HepG2 (cell line): ENCODE data around the gene GPR6. TPM values are rescaled to one million over a fixed set of nuclear protein-coding genes. Genes with fewer than 3 reads are reported as not detected.

Source experiments
- ATAC-seq: fragments of 200-7000 bp; cut with Tn5 transposase; 3 replicates; pipeline ENCODE4 v1.9.1; 2020; ENCODE audit warnings: mild to moderate bottlenecking, moderate library complexity
- BruUV-seq: library from RNA; stranded (reverse); fragments of 400-500 nt; replicated peaks from 2 replicates; lab custom pipeline; 2021; lab: Mats Ljungman, UMichigan
- CTCF ChIA-PET: fragments of 300-600 bp; formaldehyde crosslinking; extraction: SDS; loops from one replicate; lab custom pipeline; 2021; ENCODE audit warnings: low total read pairs, inconsistent platforms, low intra/inter-chr PET ratio; lab: Yijun Ruan, JAX
- POLR2A ChIA-PET: fragments of 350-600 bp; sonication (Branson Sonifier 250); formaldehyde crosslinking; loops from one replicate; lab custom pipeline; 2020; ENCODE audit warnings: antibody characterized with exemption, inconsistent platforms; lab: Yijun Ruan, JAX
- DNase-seq: peaks from one replicate; pipeline ENCODE4 v3.0.0-alpha.2; 2015; ENCODE audit warnings: low spot score
- FAIRE-seq: peaks from 3 replicates; lab custom pipeline; 2011; peaks lifted over from hg19 to GRCh38; lab: Jason Lieb, UNC
- H2AFZ ChIP-seq: one replicate; pipeline ENCODE4 v1.6.1; 2011; ENCODE audit warnings: low read length, inconsistent platforms
- H3K27ac ChIP-seq: fragments of 300-600 bp; 3 replicates; pipeline ENCODE4 v1.8.0; 2011; ENCODE audit warnings: mixed run types, mild to moderate bottlenecking, mixed read lengths, low read length, inconsistent platforms; ENCODE audit not compliant: insufficient read depth; ENCODE audit errors: extremely low read length
- H3K27me3 ChIP-seq, 2 experiments: fragments of 200-600 bp in 1 of 2; 2 replicates in 1 of 2; 3 replicates in 1 of 2; pipeline versions ENCODE4 v1.6.0 to v1.8.0; 2011; ENCODE audit warnings: low read length in 2 of 2, mild to moderate bottlenecking in 2 of 2, moderate library complexity in 2 of 2, inconsistent platforms in 1 of 2; ENCODE audit not compliant: insufficient read depth in 2 of 2, control insufficient read depth in 1 of 2
- H3K36me3 ChIP-seq, 2 experiments: fragments of 200-600 bp in 1 of 2; replicated peaks in 1 of 2; 2 replicates in 1 of 2; 3 replicates in 1 of 2; pipeline versions ENCODE4 v1.5.1 to v1.8.0; 2011; ENCODE audit warnings: low read length in 2 of 2, inconsistent platforms in 1 of 2; ENCODE audit not compliant: insufficient read depth in 2 of 2, control insufficient read depth in 1 of 2
- H3K4me1 ChIP-seq: 2 replicates; pipeline ENCODE4 v1.5.1; 2012; ENCODE audit warnings: low read length, inconsistent platforms; ENCODE audit not compliant: insufficient read depth
- H3K4me2 ChIP-seq: 2 replicates; pipeline ENCODE4 v1.6.0; 2011; ENCODE audit warnings: low read depth, low read length, inconsistent platforms
- H3K4me3 ChIP-seq, 3 experiments: fragments of 200-600 bp in 1 of 3; sonication (generic), shearing (Covaris generic) in 1 of 3; replicated peaks in 1 of 3; 2 replicates each; pipeline ENCODE4 v1.5.1; 2011 to 2016; ENCODE audit warnings: low read length in 3 of 3, inconsistent platforms in 2 of 3, low read depth in 2 of 3, mild to moderate bottlenecking in 2 of 3, control low read depth in 1 of 3, mixed read lengths in 1 of 3; ENCODE audit not compliant: insufficient read depth in 1 of 3
- H3K79me2 ChIP-seq: one replicate; pipeline ENCODE4 v1.6.1; 2011; ENCODE audit warnings: low read length, inconsistent platforms; ENCODE audit not compliant: insufficient read depth
- H3K9ac ChIP-seq: 2 replicates; pipeline ENCODE4 v1.6.0; 2011; ENCODE audit warnings: mild to moderate bottlenecking, low read depth, low read length, inconsistent platforms; ENCODE audit not compliant: insufficient read depth
- H3K9me3 ChIP-seq: 2 replicates; pipeline ENCODE4 v1.5.1; 2012; ENCODE audit warnings: mild to moderate bottlenecking, low read length
- H4K20me1 ChIP-seq: 2 replicates; pipeline ENCODE4 v1.6.0; 2011; ENCODE audit warnings: inconsistent platforms, mild to moderate bottlenecking, low read length, moderate library complexity; ENCODE audit not compliant: insufficient read depth
- ATF7 ChIP-seq, 2 experiments: fragments of 450-650 bp in 1 of 2; sonication (generic) in 1 of 2; formaldehyde crosslinking in 1 of 2; IDR thresholded peaks; 2 replicates each; pipeline versions ENCODE4 v1.4.0 to v1.6.1; 2016 to 2020; ENCODE audit warnings: antibody characterized with exemption in 1 of 2, mild to moderate bottlenecking in 1 of 2, missing genetic modification reagents in 1 of 2
- CREB1 ChIP-seq, 2 experiments: fragments of 450-650 bp in 1 of 2; IDR thresholded peaks; 2 replicates each; pipeline ENCODE4 v1.6.1; 2016 to 2017; ENCODE audit warnings: control low read depth in 1 of 2, mild to moderate bottlenecking in 1 of 2, missing compliant biosample characterization in 1 of 2, missing genetic modification characterization in 1 of 2
- KMT2A ChIP-seq: sonication (generic); formaldehyde crosslinking; IDR thresholded peaks from 2 replicates; pipeline ENCODE4 v1.4.0; 2020; ENCODE audit warnings: missing genetic modification reagents
- MIER2 ChIP-seq: IDR thresholded peaks from 2 replicates; pipeline ENCODE4 v1.6.1; 2016; ENCODE audit warnings: missing biosample characterization, missing genetic modification reagents
- SRY ChIP-seq: sonication (generic); formaldehyde crosslinking; IDR thresholded peaks from 2 replicates; pipeline ENCODE4 v1.8.0; 2022; ENCODE audit warnings: mild to moderate bottlenecking, missing genetic modification reagents
- TCF7L2 ChIP-seq: IDR thresholded peaks from 2 replicates; pipeline ENCODE4 v1.6.1; 2011; ENCODE audit warnings: mild to moderate bottlenecking, low read depth, low read length, moderate library complexity
- ZNF510 ChIP-seq: sonication (generic); formaldehyde crosslinking; IDR thresholded peaks from 2 replicates; pipeline ENCODE4 v1.4.0; 2020; ENCODE audit warnings: low read depth, mild to moderate bottlenecking, missing genetic modification reagents
- ZNF616 ChIP-seq: sonication (generic); formaldehyde crosslinking; IDR thresholded peaks from 2 replicates; pipeline ENCODE4 v1.5.0; 2020; ENCODE audit warnings: low read depth, mild to moderate bottlenecking, missing genetic modification reagents
- ZNF660 ChIP-seq: sonication (generic); formaldehyde crosslinking; IDR thresholded peaks from 2 replicates; pipeline ENCODE4 v1.5.1; 2020; ENCODE audit warnings: mild to moderate bottlenecking, low read depth, missing genetic modification reagents, borderline replicate concordance
- WGBS: methylation state at CpG from one replicate; pipeline ENCODE4 v1.1.6; 2017; ENCODE audit warnings: low lambda C conversion rate; 5-methylcytosine and 5-hydroxymethylcytosine counted together
- in situ Hi-C: cut with HindIII; loops from 2 replicates; pipeline ENCODE4 v1.10.0; 2017; ENCODE audit warnings: low pct_unique_long_range_greater_than_20kb; ENCODE audit not compliant: extremely low pct_ligation_motif_present
- intact Hi-C: fragments of 100-400 bp; cut with micrococcal nuclease; formaldehyde crosslinking; loops from one replicate; pipeline ENCODE4 v1.10.0; 2022; ENCODE audit not compliant: unreplicated experiment
- polyA plus RNA-seq, 8 experiments: library from polyadenylated mRNA; depleted of rRNA in 3 of 8; stranded (reverse) in 7 of 8; unstranded in 1 of 8; fragments of >200 nt; fragmentation: Illumina TruSeq in 4 of 8; extraction: Trizol in 4 of 8; gene quantifications; 2 replicates each; pipeline versions ENCODE4 v1.2.1 to v1.2.3, GENCODE V29; 2011 to 2016; ENCODE audit warnings: low read depth in 4 of 8, missing spikeins in 1 of 8, mixed read lengths in 1 of 8; ENCODE audit not compliant: insufficient read depth in 1 of 8
- total RNA-seq, 5 experiments: library from RNA; depleted of rRNA; stranded (reverse); fragments of >200 nt; fragmentation: Illumina TruSeq; extraction: Trizol; gene quantifications; 2 replicates each; pipeline ENCODE4 v1.2.3, GENCODE V29; 2016; ENCODE audit warnings: low read depth in 1 of 5
- TF ChIP-seq, protein P1 (sequence below): IDR thresholded peaks from 2 replicates; pipeline ENCODE4 v1.4.0; 2020; ENCODE audit warnings: mild to moderate bottlenecking, missing genetic modification reagents

GPR6 gene
- total and polyA plus RNA-seq, 2 of the 13 experiments (the other 11 are each of a cell fraction or from before 2014, with no cell fraction given) = not detected

DNA sequence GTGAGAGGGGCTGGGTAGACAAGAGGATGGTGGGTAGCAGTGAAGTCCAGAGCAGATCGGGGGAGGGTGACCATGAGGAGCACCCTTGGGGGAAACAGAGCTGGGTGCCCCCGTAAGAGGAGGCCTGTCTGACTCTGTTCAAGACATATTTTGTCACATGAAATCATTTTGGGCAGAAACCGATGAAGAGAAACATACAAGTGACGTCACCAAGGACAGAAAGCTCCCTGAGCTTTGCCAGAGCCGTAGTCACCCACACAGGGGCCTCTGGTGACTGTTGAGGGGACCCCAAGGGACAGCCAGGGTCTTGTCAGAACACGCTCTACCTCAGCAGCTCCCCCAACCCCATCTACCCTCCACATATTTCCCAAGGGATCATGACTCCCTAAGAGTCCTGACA is 39.2 kb downstream of the GPR6 start:
- H3K27ac ChIP-seq = no peak overlapping the region
- in situ Hi-C loops = no loop called here
- no peak overlapping the region for H3K4me3 ChIP-seq
- H3K36me3 ChIP-seq = no peaks in the 10 kb centered on the region
- H2AFZ ChIP-seq = no peak overlapping the region
- H3K79me2 ChIP-seq = no peaks in the 10 kb centered on the region
- no peaks in the 10 kb centered on the region for H3K4me1 ChIP-seq
- POLR2A ChIA-PET = no interaction called here
- ATAC-seq = no peak
- FAIRE-seq = no peak
- BruUV-seq = no TSS peak
- H3K9me3 ChIP-seq = no peaks in the 10 kb centered on the region
- no peak overlapping the region for H3K4me2 ChIP-seq
- no peak overlapping the region for H3K9ac ChIP-seq
- no peak for DNase-seq
- peaks cover 0 to 16% of the 10 kb centered on the region in 2 experiments; a peak in 3 of 5 replicates for H3K27me3 ChIP-seq
- CTCF ChIA-PET = no interaction called here
- 7% methylated on average over 6 of the region's 6 CpGs for WGBS
- TF ChIP-seq CREB1 (IDR thresholded peaks at IDR 0.05) = peak; percentile 95
- TF ChIP-seq CREB1 (CRISPR knock-in tag; IDR thresholded peaks at IDR 0.05) = no peak
- TF ChIP-seq ATF7 (IDR thresholded peaks at IDR 0.05) = peak; percentile 89
- TF ChIP-seq ATF7 (CRISPR knock-in tag; IDR thresholded peaks at IDR 0.05) = no peak
- no peak for TF ChIP-seq KMT2A (CRISPR knock-in tag)
- no peak for TF ChIP-seq TCF7L2
- no peaks in the 10 kb centered on the region for H4K20me1 ChIP-seq
- intact Hi-C loops = no loop called here

DNA sequence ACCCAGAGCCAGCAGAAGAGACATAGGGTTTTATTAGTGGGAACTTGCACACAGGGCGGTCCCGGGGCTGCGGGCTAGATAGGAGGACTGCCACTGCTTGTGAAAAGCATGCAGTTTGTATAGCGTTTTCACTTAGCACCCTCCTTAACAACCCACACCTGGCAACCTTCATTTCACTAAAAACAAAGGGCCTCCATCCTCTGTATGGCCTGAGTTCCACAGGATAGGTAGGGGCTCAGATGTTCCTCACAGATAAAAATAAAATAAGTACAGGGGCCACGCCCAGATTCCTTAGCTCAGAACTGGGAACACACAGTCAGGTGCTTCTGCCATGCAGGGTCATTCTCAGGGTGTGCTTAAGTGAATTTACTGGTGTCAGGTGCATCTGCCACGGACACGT is 39.8 kb downstream of the GPR6 start:
- no peak for FAIRE-seq
- Histone ChIP-seq H3K27ac (no peak overlapping the region), H4K20me1 (no peaks in the 10 kb centered on the region), H3K27me3 (peaks cover 0 to 16% of the 10 kb centered on the region in 2 experiments; a peak in 3 of 5 replicates), H3K36me3 (no peaks in the 10 kb centered on the region), H3K9me3 (no peaks in the 10 kb centered on the region), H3K4me2 (no peak overlapping the region), H2AFZ (no peak overlapping the region), H3K79me2 (no peaks in the 10 kb centered on the region), H3K4me3 (no peak overlapping the region), H3K9ac (no peak overlapping the region), H3K4me1 (no peaks in the 10 kb centered on the region)
- WGBS = 3% methylated on average over 6 of the region's 7 CpGs
- in situ Hi-C loops (no loop called here), intact Hi-C loops (no loop called here)
- no peak for DNase-seq
- ChIA-PET CTCF (no interaction called here), POLR2A (no interaction called here)
- ATAC-seq = no peak
- no TSS peak for BruUV-seq
- TF ChIP-seq, protein P1, sequence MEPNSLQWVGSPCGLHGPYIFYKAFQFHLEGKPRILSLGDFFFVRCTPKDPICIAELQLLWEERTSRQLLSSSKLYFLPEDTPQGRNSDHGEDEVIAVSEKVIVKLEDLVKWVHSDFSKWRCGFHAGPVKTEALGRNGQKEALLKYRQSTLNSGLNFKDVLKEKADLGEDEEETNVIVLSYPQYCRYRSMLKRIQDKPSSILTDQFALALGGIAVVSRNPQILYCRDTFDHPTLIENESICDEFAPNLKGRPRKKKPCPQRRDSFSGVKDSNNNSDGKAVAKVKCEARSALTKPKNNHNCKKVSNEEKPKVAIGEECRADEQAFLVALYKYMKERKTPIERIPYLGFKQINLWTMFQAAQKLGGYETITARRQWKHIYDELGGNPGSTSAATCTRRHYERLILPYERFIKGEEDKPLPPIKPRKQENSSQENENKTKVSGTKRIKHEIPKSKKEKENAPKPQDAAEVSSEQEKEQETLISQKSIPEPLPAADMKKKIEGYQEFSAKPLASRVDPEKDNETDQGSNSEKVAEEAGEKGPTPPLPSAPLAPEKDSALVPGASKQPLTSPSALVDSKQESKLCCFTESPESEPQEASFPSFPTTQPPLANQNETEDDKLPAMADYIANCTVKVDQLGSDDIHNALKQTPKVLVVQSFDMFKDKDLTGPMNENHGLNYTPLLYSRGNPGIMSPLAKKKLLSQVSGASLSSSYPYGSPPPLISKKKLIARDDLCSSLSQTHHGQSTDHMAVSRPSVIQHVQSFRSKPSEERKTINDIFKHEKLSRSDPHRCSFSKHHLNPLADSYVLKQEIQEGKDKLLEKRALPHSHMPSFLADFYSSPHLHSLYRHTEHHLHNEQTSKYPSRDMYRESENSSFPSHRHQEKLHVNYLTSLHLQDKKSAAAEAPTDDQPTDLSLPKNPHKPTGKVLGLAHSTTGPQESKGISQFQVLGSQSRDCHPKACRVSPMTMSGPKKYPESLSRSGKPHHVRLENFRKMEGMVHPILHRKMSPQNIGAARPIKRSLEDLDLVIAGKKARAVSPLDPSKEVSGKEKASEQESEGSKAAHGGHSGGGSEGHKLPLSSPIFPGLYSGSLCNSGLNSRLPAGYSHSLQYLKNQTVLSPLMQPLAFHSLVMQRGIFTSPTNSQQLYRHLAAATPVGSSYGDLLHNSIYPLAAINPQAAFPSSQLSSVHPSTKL (CRISPR knock-in tag) = no peak
- TF ChIP-seq ZNF660 (CRISPR knock-in tag) (no peak), SRY (CRISPR knock-in tag) (no peak), ZNF510 (CRISPR knock-in tag) (no peak), MIER2 (CRISPR knock-in tag) (no peak), ZNF616 (CRISPR knock-in tag) (no peak)
